ENCODE data around the gene SPEF2. TPM values are rescaled to one million over a fixed set of nuclear protein-coding genes. Genes with fewer than 3 reads are reported as not detected.

The SPEF2 gene
- total RNA-seq, 1 experiment from 2014 or later, result 0.87 TPM

- ChIA-PET CTCF (no interaction called here), POLR2A (no interaction called here)
- no peaks in the 10 kb centered on the region for H3K27me3 ChIP-seq (ENCODE audit: control insufficient read depth, insufficient read depth, low read length)
- in situ Hi-C loops (cut with HindIII; ENCODE audit: low pct_unique_long_range_greater_than_20kb, low sequenced_read_pairs) (no loop called here), intact Hi-C loops (cut with micrococcal nuclease; ENCODE audit: unreplicated experiment) (no loop called here)
- BruUV-seq (replicated peaks), result no TSS peak
- no peak for ATAC-seq
- H3K27ac ChIP-seq (ENCODE audit: low read length), result no peak overlapping the region
- no peak overlapping the region for H3K4me3 ChIP-seq (ENCODE audit: low read depth in 2 of 2, low read length in 2 of 2)
- no peaks in the 10 kb centered on the region for H3K9me3 ChIP-seq (ENCODE audit: control insufficient read depth, insufficient read depth, low read depth, low read length)
- H3K4me1 ChIP-seq (ENCODE audit: control insufficient read depth, insufficient read depth, low read length), result no peaks in the 10 kb centered on the region
- TF ChIP-seq REST (IDR thresholded peaks at IDR 0.05; ENCODE audit: insufficient read depth in 1 of 2, low read depth in 2 of 2, low read length in 1 of 2) (no peak), CTCF (IDR thresholded peaks at IDR 0.05) (no peak), POLR2AphosphoS5 (IDR thresholded peaks at IDR 0.05; ENCODE audit: low read depth, low read length) (no peak), SIN3A (IDR thresholded peaks at IDR 0.05; ENCODE audit: borderline replicate concordance, insufficient read depth, low read depth, low read length) (no peak), TCF7L2 (IDR thresholded peaks at IDR 0.05; ENCODE audit: low read depth, low read length) (no peak)
- H3K36me3 ChIP-seq (ENCODE audit: control insufficient read depth, insufficient read depth, low read length), result no peaks in the 10 kb centered on the region
- DNase-seq (ENCODE audit: low read depth, low spot score), result no peak
Measured at GRCh38 chr5:35736280-35736679, 118.6 kb downstream of the SPEF2 start.

- DNase-seq (ENCODE audit: low read depth, low spot score) (no peak), ATAC-seq (no peak)
- Histone ChIP-seq H3K27ac (ENCODE audit: low read length) (no peak overlapping the region), H3K36me3 (ENCODE audit: control insufficient read depth, insufficient read depth, low read length) (no peaks in the 10 kb centered on the region), H3K4me1 (ENCODE audit: control insufficient read depth, insufficient read depth, low read length) (no peaks in the 10 kb centered on the region), H3K27me3 (ENCODE audit: control insufficient read depth, insufficient read depth, low read length) (no peaks in the 10 kb centered on the region), H3K4me3 (ENCODE audit: low read depth in 2 of 2, low read length in 2 of 2) (no peak overlapping the region), H3K9me3 (ENCODE audit: control insufficient read depth, insufficient read depth, low read depth, low read length) (no peaks in the 10 kb centered on the region)
- in situ Hi-C loops (cut with HindIII; ENCODE audit: low pct_unique_long_range_greater_than_20kb, low sequenced_read_pairs) (no loop called here), intact Hi-C loops (cut with micrococcal nuclease; ENCODE audit: unreplicated experiment) (no loop called here)
- TF ChIP-seq POLR2AphosphoS5 (IDR thresholded peaks at IDR 0.05; ENCODE audit: low read depth, low read length) (no peak), REST (IDR thresholded peaks at IDR 0.05; ENCODE audit: insufficient read depth in 1 of 2, low read depth in 2 of 2, low read length in 1 of 2) (no peak), CTCF (IDR thresholded peaks at IDR 0.05) (no peak), SIN3A (IDR thresholded peaks at IDR 0.05; ENCODE audit: borderline replicate concordance, insufficient read depth, low read depth, low read length) (no peak), TCF7L2 (IDR thresholded peaks at IDR 0.05; ENCODE audit: low read depth, low read length) (no peak)
- ChIA-PET CTCF (no interaction called here), POLR2A (no interaction called here)
- BruUV-seq (replicated peaks), result no TSS peak
Measured at GRCh38 chr5:35741126-35741716, 123.6 kb downstream of the SPEF2 start.
